Islet precursor cell (in vitro differentiated cells): ENCODE data around the gene PTPRZ1.

Experiments used
- DNase-seq: peaks from one replicate; pipeline ENCODE4 v3.0.0-alpha.2; 2018

PTPRZ1 gene

DNA sequence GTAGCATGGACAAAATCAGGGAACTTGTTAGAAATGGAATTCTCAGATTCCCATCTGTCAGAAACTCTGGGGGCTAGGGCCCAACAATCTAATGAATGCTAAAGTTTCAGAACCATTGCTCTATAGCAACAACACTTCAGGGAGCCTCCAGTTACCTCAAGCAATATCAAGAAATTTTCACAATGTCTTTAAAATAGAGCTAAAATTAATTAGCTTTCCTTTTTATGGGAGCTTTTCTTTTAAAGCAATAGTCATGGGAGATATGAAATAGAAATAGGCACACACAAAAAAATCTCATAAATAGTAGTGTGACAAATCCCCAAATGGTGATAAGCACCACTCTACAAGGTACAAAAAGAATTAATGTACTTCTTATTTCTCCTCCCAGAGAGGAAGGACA is 190.2 kb downstream of the PTPRZ1 start:
- DNase-seq, result no peak

DNA sequence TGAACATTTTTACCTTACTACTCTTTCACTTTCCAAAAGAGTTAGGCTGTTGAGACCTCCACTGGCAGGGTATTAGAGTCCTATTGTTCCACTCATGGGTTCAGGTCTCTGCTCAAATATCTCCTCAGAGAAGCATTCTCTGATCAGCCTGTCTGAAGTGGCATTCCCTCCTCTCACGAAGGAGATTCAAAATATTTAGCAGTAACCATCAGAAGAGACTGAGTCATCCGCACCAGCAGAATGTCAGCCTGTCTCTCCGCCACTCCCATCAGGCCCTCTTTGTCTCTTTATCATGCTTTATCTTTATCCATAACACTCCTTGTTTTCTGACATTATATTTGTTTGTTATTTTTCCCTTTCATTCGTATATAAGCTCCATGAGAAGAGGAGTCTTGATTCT is 192.0 kb downstream of the PTPRZ1 start:
- no peak for DNase-seq

DNA sequence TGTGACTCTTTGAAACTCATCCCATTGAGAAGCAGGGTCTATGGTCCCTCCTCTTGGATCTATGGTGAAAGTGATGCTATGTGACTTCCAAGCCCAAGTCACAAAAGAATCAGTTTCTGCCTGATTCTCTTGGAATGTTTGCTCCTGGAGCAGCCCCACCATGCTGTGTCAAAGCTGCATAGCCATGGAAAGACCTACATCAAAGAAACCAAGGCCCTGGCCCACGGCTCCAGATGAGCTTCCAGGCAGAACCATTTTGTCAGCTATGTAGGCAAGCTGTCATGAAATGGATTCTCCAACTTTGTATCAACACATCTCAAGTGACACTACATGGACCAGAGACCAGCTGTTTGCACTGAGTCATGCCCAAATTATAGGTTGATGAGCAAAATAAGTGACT is 194.1 kb downstream of the PTPRZ1 start:
- no peak for DNase-seq

DNA sequence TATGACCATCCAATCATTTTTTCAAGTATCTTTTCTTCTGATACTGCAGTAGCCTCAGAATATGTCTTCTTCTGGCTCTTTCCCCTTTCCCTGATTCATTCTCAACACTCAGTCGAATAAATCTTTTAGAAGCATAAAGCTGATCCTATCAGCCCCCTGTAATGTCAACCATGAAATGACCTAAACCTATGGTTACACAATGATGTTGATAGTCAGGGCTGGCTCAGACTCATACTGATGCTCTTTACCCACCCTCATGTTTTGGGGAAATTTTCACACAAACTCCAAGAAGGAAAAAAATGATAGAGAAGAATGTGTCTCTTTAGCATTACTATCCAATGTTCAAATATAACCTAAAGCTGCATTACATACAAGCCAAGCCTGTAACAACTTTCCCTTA is 195.1 kb downstream of the PTPRZ1 start:
- DNase-seq, result no peak

DNA sequence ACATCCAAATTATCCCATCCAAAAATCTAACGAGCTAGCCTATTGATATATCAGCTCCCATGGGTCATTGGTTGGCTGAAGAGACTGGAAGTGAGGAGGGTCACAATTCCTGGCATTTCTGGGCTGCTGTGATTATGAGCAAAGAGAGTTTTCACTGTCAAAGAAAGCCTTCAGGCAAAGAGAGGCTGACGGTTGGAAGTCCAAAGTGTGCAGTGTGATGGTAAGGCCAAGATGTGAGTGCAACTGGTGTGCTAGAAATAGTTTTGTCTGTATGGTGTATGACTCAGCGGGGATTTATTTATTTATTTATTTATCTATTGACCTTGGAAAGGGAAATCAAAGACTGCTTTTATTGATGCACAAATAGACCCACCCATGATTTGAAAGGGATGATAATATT is 196.0 kb downstream of the PTPRZ1 start:
- DNase-seq, result peak; percentile 51

DNA sequence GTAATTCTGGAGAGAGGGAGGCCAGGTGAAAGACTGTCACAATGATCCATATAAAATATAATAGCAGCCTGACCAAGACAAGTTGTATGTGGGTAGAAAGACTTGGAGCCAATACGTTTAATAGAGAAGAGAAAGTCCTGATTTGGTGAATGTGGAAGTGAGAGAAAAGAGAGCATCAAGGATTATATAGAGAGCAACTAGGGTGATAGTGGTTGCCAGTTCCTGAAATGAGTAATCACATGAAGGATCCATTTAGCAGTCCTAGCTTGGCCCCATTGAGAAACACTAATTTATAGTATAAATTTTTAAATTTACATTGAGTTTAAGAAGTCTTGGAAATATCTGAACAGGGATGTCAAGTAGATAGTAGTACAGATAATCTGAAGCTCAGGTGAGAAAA is 197.1 kb downstream of the PTPRZ1 start:
- no peak for DNase-seq

DNA sequence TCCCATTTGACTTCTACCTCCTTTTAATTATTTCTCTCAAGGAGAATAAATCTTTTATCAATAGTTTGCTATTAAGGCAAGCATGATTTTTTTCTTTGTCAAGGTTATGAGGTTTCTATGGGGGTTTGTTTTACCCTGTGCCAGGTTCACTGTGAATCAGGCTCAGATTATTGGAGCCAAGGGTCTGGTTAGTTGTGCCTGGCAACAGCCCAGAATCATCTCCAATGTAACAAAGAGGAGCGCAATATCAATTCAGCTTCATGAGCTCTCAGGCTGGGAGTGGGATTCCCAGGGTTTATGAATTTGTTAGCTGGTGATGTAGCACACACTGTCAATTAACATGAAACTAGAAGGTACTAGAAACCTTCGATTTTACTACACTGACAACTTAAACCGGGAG is 197.9 kb downstream of the PTPRZ1 start:
- no peak for DNase-seq

DNA sequence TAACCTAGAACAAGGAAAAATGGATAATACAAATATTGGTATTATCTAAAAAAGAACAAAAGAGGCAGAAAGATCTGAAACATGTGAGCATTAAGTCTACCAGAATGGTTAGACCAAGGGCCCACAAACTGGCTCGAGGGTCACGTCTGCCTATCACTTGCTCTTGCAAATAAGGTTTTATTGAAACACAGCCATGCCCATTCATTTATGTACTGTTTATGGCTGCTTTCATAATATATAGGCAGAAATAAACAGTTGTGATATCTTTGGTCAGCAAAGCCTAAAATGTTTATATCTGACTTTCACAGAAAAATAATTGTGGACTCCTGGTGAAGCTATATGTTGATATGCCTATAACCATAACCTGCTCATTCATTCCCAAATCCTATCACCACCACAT is 199.3 kb downstream of the PTPRZ1 start:
- DNase-seq, result no peak

DNA sequence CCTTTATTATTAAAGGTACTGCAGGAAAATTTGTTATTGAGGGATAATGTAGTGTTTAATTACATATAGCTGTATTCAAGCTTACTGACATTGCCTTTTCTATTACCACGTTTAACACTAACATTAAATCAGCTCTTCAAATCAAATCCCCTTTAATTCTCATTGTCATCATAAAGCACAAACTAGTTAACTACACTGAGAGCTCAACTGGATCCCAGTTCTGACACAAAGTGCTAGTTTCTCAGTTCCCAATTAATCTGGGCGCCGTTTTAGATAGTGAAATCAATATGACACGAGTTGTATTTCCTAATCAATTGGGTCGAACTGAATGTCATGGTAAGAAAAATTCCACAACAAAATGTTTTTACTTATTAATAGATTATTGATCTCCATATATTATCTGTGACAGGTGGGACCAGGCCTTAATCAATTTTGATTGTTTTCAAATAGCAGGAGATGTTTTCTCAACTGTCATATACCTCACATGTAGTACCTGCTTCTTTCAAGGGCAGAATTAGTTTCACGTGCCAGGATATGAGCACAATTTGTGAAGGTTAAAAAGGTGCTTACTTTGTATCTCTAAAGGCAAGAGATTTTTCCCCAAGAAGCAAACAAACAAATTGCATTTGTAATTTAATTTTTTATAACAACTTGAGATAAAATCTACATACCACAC is 200.1 kb downstream of the PTPRZ1 start:
- DNase-seq, result no peak

DNA sequence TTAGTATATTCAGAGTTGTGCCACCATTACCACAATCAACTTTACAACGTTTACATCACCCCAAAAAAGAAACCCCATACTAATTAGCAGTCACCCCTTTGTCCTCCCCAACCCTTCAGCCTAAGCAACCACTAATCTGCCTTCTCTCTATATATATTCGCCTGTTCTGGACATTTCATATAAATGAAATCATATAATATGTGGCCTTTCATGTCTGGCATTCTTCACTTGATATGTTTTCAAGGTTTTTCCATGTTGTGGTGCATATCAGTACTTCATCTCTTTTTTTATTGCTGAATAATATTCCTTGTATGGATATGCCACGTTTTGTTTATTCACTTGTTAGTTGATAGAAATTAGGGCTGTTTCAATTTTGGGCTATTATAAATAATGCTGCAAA is 200.7 kb downstream of the PTPRZ1 start:
- no peak for DNase-seq

DNA sequence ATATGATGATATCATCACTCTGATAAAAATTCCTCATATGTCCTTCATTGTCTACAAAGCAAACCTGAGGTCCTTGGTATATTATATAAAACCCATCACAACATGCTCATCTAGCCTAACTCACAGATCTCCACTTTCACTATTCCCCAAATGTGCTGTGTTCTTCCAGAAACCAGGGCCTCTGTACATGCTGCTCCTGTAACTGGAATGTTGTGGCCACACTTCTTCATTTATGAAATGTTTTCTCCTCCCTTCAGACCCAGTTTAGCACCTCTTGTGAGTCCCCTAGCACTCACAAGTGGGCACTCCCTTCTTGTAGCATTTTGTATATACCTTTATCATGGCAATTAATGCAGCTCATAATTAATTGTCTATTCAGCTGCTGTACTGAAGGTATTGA is 209.2 kb downstream of the PTPRZ1 start:
- no peak for DNase-seq

DNA sequence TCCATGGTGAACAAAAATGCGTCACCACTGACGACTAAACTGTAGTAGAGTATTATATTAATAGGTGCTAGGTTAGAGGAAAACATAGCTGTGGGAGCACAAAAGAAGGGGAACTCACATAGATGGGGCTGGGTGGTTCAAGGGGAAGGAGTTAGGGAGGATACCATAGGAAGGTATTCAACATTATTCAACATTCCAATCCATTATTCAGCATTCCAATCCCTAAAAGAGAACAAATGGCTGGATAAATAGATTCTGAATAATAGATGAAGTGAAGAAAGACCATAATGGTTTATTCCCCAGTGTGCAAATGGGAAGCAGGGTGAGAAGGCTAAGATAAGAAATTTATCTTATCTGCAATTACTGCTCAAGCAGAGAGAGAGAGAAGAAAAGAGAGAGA is 209.7 kb downstream of the PTPRZ1 start:
- DNase-seq, result no peak

DNA sequence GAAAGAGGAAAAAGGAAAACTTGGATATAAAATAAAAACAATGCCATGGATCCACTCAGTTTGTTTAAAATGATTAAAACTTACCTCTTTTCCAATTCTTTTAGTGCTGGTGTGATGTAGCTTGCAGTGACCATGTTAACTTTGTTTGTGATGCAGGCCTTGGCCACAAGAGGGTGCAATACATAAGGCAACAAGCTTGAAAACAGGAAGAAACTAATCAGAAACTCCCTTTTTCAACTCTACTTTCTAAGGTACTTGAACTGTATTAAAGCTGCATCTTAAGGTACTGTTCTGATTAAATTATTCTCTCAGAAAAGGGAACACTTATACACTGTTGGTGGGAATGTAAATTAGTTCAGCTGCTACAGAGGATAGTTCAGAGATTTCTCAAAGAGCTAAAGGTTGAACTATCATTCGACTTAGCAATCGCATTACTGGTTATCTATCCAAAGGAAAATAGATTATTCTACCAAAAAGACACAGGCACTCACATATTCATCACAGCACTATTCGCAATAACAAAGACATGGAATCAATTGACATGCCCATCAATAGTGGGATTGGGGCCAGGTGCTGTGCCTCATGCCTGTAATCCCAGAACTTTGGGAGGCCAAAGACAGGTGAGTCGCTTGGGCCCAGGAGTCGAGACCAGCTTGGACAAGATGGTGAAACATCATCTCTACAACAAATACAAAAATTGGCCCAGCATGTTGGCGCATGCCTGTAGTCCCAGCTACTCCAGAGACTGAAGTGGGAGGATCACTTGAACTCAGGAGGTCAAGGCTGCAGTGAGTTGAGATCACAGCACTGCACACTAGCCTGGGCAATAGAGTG is 220.2 kb downstream of the PTPRZ1 start:
- DNase-seq, result peak; percentile 82

DNA sequence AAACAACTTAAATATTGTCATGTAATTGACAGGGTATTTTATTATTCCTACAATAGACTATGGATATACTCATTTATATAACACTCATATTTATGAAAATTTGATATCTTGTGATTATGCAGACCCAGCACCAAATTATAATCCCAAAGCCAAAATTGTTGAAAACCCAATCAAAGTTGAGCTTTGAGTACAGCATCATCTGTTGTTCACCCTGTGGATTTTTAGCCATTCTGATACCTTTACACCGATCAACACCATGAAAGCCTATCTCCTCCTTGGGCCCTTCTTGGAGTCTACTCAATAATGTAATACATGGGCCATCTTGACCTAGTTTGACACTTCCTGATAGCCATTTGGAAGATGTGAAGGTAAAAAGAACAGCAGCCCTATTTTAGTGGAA is 221.6 kb downstream of the PTPRZ1 start:
- no peak for DNase-seq

DNA sequence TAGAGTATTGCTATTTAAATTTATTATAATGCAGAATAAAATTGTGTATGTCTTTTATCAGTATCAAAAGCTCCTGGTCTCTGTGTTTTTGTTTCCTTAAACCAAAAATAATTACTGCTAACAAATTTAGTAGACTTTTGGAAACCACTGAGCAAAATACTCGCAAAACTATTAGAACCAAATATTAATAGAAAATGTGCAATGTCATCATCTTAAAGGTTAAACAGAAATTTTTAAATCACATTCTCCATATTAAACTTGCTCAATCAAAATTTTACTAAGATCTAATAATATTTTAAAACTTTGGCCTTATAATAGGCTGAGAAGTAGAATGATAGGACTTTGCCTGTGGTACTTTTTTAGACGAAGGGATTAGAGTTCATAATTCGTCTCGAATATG is 222.7 kb downstream of the PTPRZ1 start:
- DNase-seq, result no peak

DNA sequence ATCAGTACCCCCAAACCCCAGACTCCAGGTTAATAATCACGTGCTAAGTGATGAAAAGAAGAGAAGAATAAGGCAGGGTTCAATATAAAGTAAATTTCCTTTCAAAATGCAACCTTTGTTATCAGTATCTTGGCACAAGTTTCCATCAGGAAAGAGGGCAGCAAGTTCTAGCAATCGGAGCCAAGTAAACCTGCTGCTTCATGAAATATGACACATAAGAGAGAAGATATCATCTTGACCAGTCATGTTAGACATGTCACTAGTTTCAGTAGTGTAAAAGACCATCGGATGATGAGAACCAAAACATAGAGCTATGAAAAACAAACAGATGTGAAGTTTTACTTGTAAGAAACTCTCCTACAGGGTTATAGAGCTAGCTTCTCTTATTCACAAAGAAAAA is 227.1 kb downstream of the PTPRZ1 start:
- DNase-seq, result no peak

DNA sequence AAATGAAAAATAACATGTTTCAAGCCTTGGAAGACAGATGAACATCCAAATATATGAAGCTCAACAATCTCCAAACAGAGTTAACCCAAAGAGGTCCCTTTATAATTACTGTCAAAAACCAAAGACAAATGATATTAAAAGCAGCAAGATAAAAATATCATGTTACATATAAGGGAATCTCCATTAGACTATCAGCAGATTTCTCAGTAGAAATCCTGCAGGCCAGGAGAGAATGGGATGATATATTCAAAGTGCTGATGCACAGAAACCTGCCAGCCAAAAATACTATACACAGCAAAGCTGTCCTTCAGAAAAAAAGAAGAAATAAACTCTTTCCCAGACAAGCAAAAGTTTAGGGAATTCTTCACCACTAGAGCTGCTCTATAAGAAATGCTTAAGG is 230.1 kb downstream of the PTPRZ1 start:
- no peak for DNase-seq
